Head of caudate nucleus (tissue), 42 donors: ENCODE measurements around the gene MOB2.
A peak's percentile ranks its signal among the peaks of the same experiment; 100 is the strongest.
"Not testable (repeated sequence)": the region's sequence is repeated elsewhere in the genome, so short reads cannot be mapped to it uniquely, and the experiment has no call there.

ENCODE experiments used
- DNase-seq, 42 donors: peaks; one replicate each; pipeline versions ENCODE4 v3.0.0 to v3.0.0-alpha.2; 2020 to 2021; ENCODE audit warnings: mixed read lengths in 7 of 42
- intact Hi-C: fragments of 100-400 bp; cut with DNase I; formaldehyde crosslinking; loops from one replicate; pipeline ENCODE4 v1.15.0; 2022

Gene MOB2

GRCh38 chr11:1438967-1439330 is 47.6 kb downstream of the MOB2 start:
- intact Hi-C loops: no loop called here

GRCh38 chr11:1438261-1438966 is 48.2 kb downstream of the MOB2 start:
- no peak for DNase-seq
- intact Hi-C loops: no loop called here

More at GRCh38 chr11:1438967-1439330, 47.6 kb downstream of the MOB2 start:
- no peak for DNase-seq

DNA sequence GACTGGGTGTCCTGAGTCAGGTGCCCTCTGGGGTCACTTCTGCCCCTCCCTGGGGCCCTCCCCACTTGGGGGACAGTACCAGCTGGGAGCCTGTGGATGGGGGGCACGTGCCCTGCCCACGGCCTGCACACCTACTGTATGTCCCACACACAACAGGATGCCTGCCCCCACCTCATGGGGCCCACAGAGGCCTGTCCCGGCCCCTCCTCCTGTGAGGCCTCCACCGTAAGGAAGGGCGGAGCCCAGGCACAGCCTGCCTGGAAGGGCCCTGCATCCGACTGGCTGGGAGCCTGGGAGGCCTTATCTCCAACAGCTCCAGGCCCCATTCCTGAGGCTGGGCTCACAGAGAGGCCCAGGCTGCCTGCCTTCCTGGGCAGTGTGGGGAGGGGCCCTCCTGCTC is 49.1 kb downstream of the MOB2 start:
- DNase-seq: no peak
- intact Hi-C loops: no loop called here

DNA sequence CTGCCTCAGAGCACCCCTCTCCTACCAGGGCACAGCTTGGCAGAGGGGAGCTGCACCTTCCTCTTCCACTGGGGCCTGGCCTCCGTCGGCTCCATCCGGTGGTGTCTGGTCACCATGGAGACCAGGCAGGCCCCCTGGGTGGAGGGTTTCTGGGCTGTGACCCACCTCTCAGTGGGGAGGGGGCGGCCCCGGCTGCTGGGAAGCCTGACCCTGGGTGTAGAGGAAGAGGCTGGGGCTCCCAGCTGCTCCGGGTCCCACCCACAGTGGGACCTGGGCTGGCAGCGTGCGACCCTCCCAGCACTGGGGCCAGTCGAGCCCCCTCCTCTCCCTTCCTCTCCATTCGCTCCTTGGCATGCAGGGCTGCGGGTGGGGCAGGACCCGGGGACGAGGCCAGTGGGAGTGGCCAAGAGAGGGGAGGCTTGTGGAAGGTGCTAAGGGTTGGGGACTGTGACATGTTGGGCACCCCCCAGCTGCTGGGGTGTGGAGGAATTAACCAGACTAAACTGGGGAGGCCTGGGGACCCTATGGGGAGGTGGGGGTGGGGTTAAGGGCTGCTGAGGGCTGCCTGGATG is 50.0 kb downstream of the MOB2 start:
- intact Hi-C loops: no loop called here
- no peak for DNase-seq

- DNase-seq: peak in 1 of 42 donors; percentile 54
- intact Hi-C loops: no loop called here
These were observed 50.6 kb downstream of the MOB2 start for GRCh38 chr11:1435820-1436467.

- DNase-seq, intact Hi-C loops: not testable (repeated sequence)
These were observed 51.1 kb downstream of the MOB2 start for GRCh38 chr11:1435479-1435819.

GRCh38 chr11:1433977-1434640 is 52.5 kb downstream of the MOB2 start:
- DNase-seq: no peak
- intact Hi-C loops: no loop called here

- intact Hi-C loops: no loop called here
- no peak for DNase-seq
These were observed 53.0 kb downstream of the MOB2 start for GRCh38 chr11:1433568-1433967.

- intact Hi-C loops: no loop called here
- DNase-seq: no peak
These were observed 57.7 kb downstream of the MOB2 start for GRCh38 chr11:1428762-1429316.

GRCh38 chr11:1425439-1425838 is 61.1 kb downstream of the MOB2 start:
- intact Hi-C loops: no loop called here
- no peak for DNase-seq

- DNase-seq: no peak
- intact Hi-C loops: no loop called here
These were observed 61.6 kb downstream of the MOB2 start for GRCh38 chr11:1425006-1425405.

GRCh38 chr11:1423406-1423805 is 63.2 kb downstream of the MOB2 start:
- intact Hi-C loops, DNase-seq: not testable (repeated sequence)

- no peak for DNase-seq
- intact Hi-C loops: no loop called here
These were observed 63.6 kb downstream of the MOB2 start for GRCh38 chr11:1422981-1423380.

GRCh38 chr11:1422481-1422880 is 64.1 kb downstream of the MOB2 start:
- intact Hi-C loops: no loop called here

DNA sequence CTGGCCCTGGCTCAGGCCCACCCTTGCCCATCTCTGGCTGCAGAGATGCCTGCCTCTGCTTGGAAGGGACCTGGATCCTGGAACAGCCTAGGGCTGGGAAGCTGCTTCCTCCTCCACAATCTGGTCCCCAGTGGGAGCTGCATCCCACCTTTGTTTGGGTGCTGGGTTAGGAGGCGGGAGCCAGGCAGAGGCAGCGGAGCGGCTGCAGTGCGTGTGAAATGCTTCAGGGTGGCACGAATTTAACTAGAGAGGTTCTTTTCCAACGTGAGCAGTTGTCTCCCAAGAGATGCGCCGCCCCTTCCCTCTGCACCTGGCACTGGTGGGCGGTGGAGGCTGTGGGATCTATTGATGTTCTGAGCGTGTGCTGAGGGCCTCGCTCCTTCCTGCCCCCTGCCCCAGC is 65.3 kb downstream of the MOB2 start:
- DNase-seq: peak; percentile 38 to 92 (median 76)
- intact Hi-C loops: no loop called here

More at GRCh38 chr11:1422481-1422880, 64.1 kb downstream of the MOB2 start:
- DNase-seq: no peak

- peak; percentile 41 to 92 (median 78) for DNase-seq
- intact Hi-C loops: no loop called here
These were observed 66.8 kb downstream of the MOB2 start for GRCh38 chr11:1419811-1420210.
